ENCODE data around the gene MYO7B. TPM values are rescaled to one million over a fixed set of nuclear protein-coding genes. Genes with fewer than 3 reads are reported as not detected.

The MYO7B gene
- polyA plus RNA-seq, 4 donors: 85.6 to 617 (median 462) TPM

DNA sequence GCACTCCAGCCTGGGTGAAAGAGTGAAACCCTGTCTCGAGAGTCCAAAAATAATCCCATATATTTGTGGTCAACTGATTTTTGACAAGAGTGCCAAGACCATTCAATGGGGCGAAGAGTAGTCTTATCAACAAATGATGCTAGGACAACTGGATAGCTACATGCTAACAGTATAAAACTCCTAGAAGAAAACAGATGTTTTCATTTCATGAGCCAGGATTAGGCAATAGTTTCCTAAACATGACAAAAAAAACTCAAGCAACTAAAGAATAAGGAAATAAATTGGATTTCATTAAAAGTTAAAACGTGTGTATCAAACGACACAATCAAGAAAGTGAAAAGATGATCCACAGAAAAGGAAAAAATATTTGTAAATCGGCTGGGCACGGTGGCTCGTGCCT is 133.6 kb downstream of the MYO7B start:
- H3K27me3 ChIP-seq (ENCODE audit: control insufficient read depth in 3 of 3, insufficient read depth in 3 of 3, low read length in 3 of 3): peaks cover 0 to 53% (median 9%) of the 10 kb centered on the region in 3 donors
- FAIRE-seq (no peak), DNase-seq (no peak)
- H3K4me3 ChIP-seq (ENCODE audit: low read depth in 1 of 3, low read length in 3 of 3): no peak overlapping the region
- no peak overlapping the region for H3K27ac ChIP-seq (ENCODE audit: low read depth in 1 of 3, low read length in 2 of 3)
- 79 to 89% (median 87%) methylated on average over 7 of the region's 7 CpGs for WGBS, 3 donors
- H3K9me3 ChIP-seq (ENCODE audit: control insufficient read depth in 2 of 2, insufficient read depth in 1 of 2, low read depth in 1 of 2, low read length in 1 of 2): peaks cover 0 to 2% of the 10 kb centered on the region in 2 donors
- H3K4me1 ChIP-seq (ENCODE audit: control insufficient read depth in 3 of 3, insufficient read depth in 2 of 3, low read depth in 1 of 3, low read length in 2 of 3): no peaks in the 10 kb centered on the region
- no peaks in the 10 kb centered on the region for H3K36me3 ChIP-seq (ENCODE audit: control insufficient read depth in 3 of 3, insufficient read depth in 2 of 3, low read depth in 1 of 3, low read length in 3 of 3)

DNA sequence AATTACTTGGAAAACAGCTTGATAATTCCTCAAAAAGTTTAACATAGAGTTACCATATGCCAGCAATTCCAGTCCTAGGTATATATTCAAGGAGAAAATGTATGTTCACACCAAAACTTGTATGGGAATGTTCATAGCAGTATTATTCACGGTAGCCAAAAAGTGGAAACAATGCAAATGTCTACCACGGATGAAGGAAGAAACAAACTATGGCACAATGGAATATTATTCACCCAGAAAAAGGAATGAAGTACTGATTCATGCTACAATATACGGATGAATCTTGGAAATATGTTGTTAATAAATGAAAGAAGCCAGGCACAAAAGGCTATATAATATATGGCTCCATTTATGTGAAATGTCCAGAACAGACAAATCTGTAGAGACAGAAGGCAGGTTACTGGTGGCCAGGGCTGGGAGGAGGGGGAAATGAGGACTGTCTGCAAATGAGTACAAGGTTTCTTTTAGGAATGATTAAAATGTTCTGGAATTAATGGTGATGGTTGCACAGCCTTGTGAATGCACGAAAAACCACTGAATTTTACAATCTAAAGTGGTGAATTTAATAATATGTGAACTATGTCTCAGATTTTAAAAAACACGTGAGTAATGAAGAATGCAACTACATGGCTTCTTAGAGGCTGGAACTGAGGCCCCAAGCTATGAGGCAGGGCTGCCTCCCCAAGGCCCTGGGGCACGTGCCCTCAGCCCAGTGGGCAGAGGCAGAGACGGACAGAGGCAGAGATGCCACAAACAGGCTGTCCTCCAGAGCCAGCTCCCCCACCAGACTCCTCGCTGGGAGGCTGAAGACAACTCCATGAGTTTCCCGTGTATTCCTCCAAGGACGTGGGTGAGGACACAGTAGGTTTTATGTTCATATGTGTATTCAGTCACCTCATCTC is 134.8 kb downstream of the MYO7B start:
- Histone ChIP-seq H3K4me1 (ENCODE audit: control insufficient read depth in 3 of 3, insufficient read depth in 2 of 3, low read depth in 1 of 3, low read length in 2 of 3) (peaks cover 0 to 5% (median 0%) of the 10 kb centered on the region in 3 donors), H3K27me3 (ENCODE audit: control insufficient read depth in 3 of 3, insufficient read depth in 3 of 3, low read length in 3 of 3) (peaks cover 0 to 51% (median 3%) of the 10 kb centered on the region in 3 donors), H3K36me3 (ENCODE audit: control insufficient read depth in 3 of 3, insufficient read depth in 2 of 3, low read depth in 1 of 3, low read length in 3 of 3) (no peaks in the 10 kb centered on the region), H3K4me3 (ENCODE audit: low read depth in 1 of 3, low read length in 3 of 3) (no peak overlapping the region), H3K9me3 (ENCODE audit: control insufficient read depth in 2 of 2, insufficient read depth in 1 of 2, low read depth in 1 of 2, low read length in 1 of 2) (peaks cover 0 to 2% of the 10 kb centered on the region in 2 donors), H3K27ac (ENCODE audit: low read depth in 1 of 3, low read length in 2 of 3) (no peak overlapping the region)
- FAIRE-seq (no peak), DNase-seq (no peak)
- WGBS, 3 donors: 68 to 80% (median 72%) methylated on average over 10 of the region's 10 CpGs

DNA sequence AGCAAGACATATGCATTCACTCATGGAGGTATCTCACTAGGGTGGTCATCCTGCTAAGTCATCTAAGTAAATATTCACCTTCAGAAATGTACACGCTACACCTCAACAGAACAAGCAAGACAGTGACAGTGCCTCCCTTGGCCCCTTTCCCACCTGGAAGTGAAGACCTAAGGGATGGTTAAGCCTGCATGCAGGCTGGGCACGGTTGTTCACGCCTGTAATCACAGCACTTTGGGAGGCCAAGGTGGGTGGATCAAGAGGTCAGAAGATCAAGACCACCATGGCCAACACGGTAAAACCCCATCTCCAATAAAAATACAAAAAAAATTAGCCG is 135.4 kb downstream of the MYO7B start:
- Histone ChIP-seq H3K27ac (ENCODE audit: low read depth in 1 of 3, low read length in 2 of 3) (no peak overlapping the region), H3K36me3 (ENCODE audit: control insufficient read depth in 3 of 3, insufficient read depth in 2 of 3, low read depth in 1 of 3, low read length in 3 of 3) (no peaks in the 10 kb centered on the region), H3K27me3 (ENCODE audit: control insufficient read depth in 3 of 3, insufficient read depth in 3 of 3, low read length in 3 of 3) (peaks cover 0 to 52% (median 3%) of the 10 kb centered on the region in 3 donors), H3K4me3 (ENCODE audit: low read depth in 1 of 3, low read length in 3 of 3) (no peak overlapping the region), H3K9me3 (ENCODE audit: control insufficient read depth in 2 of 2, insufficient read depth in 1 of 2, low read depth in 1 of 2, low read length in 1 of 2) (peaks cover 0 to 2% of the 10 kb centered on the region in 2 donors), H3K4me1 (ENCODE audit: control insufficient read depth in 3 of 3, insufficient read depth in 2 of 3, low read depth in 1 of 3, low read length in 2 of 3) (peaks cover 0 to 5% (median 0%) of the 10 kb centered on the region in 3 donors)
- DNase-seq (no peak), FAIRE-seq (no peak)
- 68 to 76% (median 69%) methylated on average over 5 of the region's 5 CpGs for WGBS, 3 donors

DNA sequence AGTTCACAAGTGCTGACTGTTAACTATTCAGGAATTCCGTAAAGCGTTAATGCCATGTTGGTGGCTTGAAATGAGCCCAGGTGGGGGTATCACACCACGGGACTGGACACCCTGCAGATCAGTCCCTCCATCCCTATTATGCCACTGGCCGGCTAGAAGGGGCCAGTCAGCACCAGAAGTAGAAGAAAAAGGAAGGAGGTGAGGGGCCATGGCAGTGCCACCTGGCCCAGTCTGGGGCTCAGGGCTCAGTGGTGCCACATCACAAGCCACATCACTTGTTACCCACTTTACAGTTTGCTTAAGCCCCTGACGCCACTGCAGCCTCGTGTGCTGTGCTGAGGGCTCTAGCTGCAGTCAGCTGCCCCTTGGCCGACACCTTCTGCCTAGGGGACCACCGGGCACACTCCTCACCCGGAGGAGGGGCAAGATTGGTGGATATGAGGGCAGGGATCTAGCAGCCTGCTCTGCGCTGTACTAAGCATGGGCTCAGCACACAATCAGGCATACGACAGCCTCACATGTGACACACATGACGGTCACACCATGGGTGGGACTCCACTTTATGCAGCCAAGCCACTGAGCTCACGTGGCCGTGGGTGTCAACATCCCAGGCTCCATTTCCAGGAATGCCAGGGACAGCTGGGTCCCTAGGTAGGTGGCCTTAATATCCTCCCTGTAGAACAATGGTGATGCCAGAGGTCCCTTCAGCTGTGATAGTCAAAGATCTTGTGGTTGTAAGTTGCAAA is 136.2 kb downstream of the MYO7B start:
- peaks cover 0 to 54% (median 3%) of the 10 kb centered on the region in 3 donors for H3K27me3 ChIP-seq (ENCODE audit: control insufficient read depth in 3 of 3, insufficient read depth in 3 of 3, low read length in 3 of 3)
- no peak overlapping the region for H3K4me3 ChIP-seq (ENCODE audit: low read depth in 1 of 3, low read length in 3 of 3)
- H3K9me3 ChIP-seq (ENCODE audit: control insufficient read depth in 2 of 2, insufficient read depth in 1 of 2, low read depth in 1 of 2, low read length in 1 of 2): peaks cover 0 to 2% of the 10 kb centered on the region in 2 donors
- DNase-seq (no peak), FAIRE-seq (no peak)
- no peak overlapping the region for H3K27ac ChIP-seq (ENCODE audit: low read depth in 1 of 3, low read length in 2 of 3)
- H3K4me1 ChIP-seq (ENCODE audit: control insufficient read depth in 3 of 3, insufficient read depth in 2 of 3, low read depth in 1 of 3, low read length in 2 of 3): peaks cover 0 to 5% (median 0%) of the 10 kb centered on the region in 3 donors
- no peaks in the 10 kb centered on the region for H3K36me3 ChIP-seq (ENCODE audit: control insufficient read depth in 3 of 3, insufficient read depth in 2 of 3, low read depth in 1 of 3, low read length in 3 of 3)
- 65 to 75% (median 69%) methylated on average over 14 of the region's 14 CpGs for WGBS, 3 donors

DNA sequence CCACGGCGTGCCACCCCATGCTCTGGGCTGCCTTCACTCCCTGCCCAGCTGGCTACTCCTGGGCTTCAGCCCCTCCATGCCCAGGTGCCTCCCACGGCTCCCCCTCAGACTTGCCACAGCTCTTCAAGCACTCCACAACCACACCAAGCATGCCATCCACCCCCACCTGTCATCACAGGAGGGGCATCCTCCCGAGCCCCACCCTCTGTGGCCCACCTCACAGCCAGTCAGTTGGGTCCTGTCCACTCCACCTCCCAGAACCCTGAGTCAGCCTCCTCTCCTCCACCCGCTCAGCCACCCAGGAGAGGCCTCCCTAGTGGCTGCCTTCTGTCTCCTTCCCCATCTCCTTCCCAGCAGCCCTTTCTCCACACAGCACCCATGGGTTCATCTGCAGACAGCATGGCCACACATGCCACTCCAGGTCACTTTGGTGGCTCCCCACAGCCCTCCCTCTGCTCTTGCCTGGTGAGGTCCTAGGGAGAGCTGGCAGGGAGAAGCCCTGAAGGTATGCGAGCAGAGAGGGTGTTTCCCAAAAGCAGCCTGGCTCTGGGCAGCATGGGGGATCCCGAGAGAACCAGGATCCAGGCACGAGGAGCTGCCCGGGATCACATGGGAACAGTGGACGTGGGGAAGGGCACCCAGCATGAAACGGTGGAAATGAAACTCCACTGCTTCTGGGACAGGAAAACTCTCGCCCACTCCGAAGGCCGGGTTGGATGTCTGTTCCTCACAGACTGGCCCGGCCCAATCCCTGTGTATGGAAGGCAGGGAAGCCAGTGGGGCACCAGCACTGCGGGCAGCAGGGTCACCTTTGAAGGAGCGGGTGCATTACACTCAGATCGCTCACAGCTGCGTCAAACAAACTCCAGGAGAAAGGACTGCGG is 137.1 kb downstream of the MYO7B start:
- Histone ChIP-seq H3K27ac (ENCODE audit: low read depth in 1 of 3, low read length in 2 of 3) (peak overlapping the region in 1 of 3 donors; percentile 80), H3K27me3 (ENCODE audit: control insufficient read depth in 3 of 3, insufficient read depth in 3 of 3, low read length in 3 of 3) (peaks cover 0 to 58% (median 3%) of the 10 kb centered on the region in 3 donors), H3K4me3 (ENCODE audit: low read depth in 1 of 3, low read length in 3 of 3) (peak overlapping the region in 1 of 3 donors; percentile 7), H3K36me3 (ENCODE audit: control insufficient read depth in 3 of 3, insufficient read depth in 2 of 3, low read depth in 1 of 3, low read length in 3 of 3) (no peaks in the 10 kb centered on the region), H3K4me1 (ENCODE audit: control insufficient read depth in 3 of 3, insufficient read depth in 2 of 3, low read depth in 1 of 3, low read length in 2 of 3) (peaks cover 0 to 5% (median 0%) of the 10 kb centered on the region in 3 donors), H3K9me3 (ENCODE audit: control insufficient read depth in 2 of 2, insufficient read depth in 1 of 2, low read depth in 1 of 2, low read length in 1 of 2) (peaks cover 0 to 2% of the 10 kb centered on the region in 2 donors)
- no peak for FAIRE-seq
- WGBS, 3 donors: 69 to 73% (median 71%) methylated on average over 20 of the region's 20 CpGs
- DNase-seq: no peak

DNA sequence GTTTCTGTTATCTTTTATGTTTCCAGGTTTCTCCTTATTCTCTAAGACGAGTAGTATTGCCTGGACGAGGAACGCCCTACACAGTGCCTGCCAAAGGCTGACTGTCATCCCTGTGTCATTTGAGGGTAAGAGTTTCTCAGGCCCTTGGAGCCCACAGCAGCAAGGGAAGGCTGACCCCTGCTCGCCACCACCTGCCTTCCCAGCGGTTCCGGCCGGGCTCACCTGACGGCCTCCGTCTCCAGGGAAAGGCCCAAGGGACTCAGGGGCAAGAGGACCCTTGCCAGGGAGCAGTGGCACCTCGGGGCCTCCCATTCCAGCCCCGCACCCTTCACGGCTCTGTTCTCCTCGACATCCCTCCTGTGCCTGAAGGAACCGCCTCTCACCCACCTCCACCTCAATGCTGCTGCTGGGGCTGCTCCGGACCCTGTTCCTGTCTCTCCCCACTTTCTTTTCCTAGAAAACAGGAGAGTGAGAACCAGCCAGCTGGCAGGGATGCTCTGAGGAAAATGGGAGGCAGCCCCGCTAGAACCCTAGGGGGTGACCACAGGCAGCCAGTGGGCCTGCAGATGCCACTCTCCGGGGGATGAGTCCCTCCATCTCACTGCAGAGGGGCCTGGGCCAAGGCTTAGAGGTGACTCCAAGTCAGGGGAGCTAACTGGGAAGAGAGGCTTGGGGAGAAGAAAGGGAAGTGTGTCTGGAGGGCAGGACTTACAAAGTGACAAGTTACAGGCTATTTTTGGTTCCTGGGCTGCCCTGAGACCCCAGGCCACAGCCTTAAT is 138.0 kb downstream of the MYO7B start:
- H3K4me3 ChIP-seq (ENCODE audit: low read depth in 1 of 3, low read length in 3 of 3): peak overlapping the region in 1 of 3 donors; percentile 38
- WGBS, 3 donors: 67 to 80% (median 76%) methylated on average over 16 to 17 of the region's 17 CpGs
- FAIRE-seq (no peak), DNase-seq (no peak)
- H3K27ac ChIP-seq (ENCODE audit: low read depth in 1 of 3, low read length in 2 of 3): peak overlapping the region in 1 of 3 donors; percentile 80
- no peaks in the 10 kb centered on the region for H3K36me3 ChIP-seq (ENCODE audit: control insufficient read depth in 3 of 3, insufficient read depth in 2 of 3, low read depth in 1 of 3, low read length in 3 of 3)
- peaks cover 0 to 66% (median 3%) of the 10 kb centered on the region in 3 donors for H3K27me3 ChIP-seq (ENCODE audit: control insufficient read depth in 3 of 3, insufficient read depth in 3 of 3, low read length in 3 of 3)
- no peaks in the 10 kb centered on the region for H3K9me3 ChIP-seq (ENCODE audit: control insufficient read depth in 2 of 2, insufficient read depth in 1 of 2, low read depth in 1 of 2, low read length in 1 of 2)
- peaks cover 0 to 5% (median 0%) of the 10 kb centered on the region in 3 donors for H3K4me1 ChIP-seq (ENCODE audit: control insufficient read depth in 3 of 3, insufficient read depth in 2 of 3, low read depth in 1 of 3, low read length in 2 of 3)

DNA sequence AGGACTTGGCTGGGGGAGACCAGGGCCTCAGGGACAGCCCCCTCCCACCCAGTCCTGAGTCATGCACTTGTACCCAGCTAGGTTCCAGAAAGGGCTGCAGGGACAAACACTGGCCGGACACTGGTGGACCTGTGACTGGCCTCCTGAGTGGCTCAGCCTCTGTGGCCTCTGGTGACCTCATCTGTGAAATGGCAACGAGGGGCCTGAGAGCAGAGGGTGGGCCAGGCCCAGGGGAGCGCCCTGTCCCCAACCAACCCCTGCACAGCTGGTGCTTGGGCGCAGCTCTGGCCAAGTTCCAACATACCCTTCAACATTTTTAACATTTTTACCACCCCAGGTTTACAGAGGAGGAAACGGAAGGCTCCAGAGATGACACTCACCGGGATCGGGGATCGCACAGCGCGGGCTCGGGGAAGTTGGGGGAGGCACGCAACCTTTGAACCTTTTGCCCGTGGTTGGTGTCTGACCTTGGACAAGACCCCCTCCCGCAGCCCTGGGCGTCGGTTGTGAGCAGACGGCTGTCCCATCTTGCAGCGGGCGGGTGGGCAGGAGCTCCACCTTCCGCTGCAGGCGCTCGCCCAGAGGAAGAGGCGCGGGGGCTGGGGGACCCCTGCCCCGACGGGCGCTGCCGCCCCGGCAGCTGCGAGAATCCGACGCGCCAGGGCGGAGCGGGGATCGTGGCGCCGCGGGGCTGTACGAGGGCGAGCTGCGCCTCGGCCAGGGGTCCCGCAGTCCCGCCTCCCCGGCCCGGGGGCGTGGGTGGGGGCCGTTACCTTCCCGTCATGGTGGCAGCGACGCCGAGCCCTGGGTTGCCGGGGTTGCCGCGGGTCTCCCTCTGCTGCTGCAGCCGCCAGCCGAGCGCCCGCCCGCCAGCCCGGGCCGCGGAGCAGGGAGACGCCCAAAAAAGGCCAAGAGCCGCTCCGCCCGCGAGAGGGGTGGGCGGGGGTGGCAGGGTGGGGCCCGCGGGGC is 139.0 kb downstream of the MYO7B start:
- Histone ChIP-seq H3K36me3 (ENCODE audit: control insufficient read depth in 3 of 3, insufficient read depth in 2 of 3, low read depth in 1 of 3, low read length in 3 of 3) (no peaks in the 10 kb centered on the region), H3K27ac (ENCODE audit: low read depth in 1 of 3, low read length in 2 of 3) (peak overlapping the region in 1 of 3 donors; percentile 80), H3K27me3 (ENCODE audit: control insufficient read depth in 3 of 3, insufficient read depth in 3 of 3, low read length in 3 of 3) (peaks cover 0 to 72% (median 0%) of the 10 kb centered on the region in 3 donors), H3K9me3 (ENCODE audit: control insufficient read depth in 2 of 2, insufficient read depth in 1 of 2, low read depth in 1 of 2, low read length in 1 of 2) (no peaks in the 10 kb centered on the region), H3K4me3 (ENCODE audit: low read depth in 1 of 3, low read length in 3 of 3) (peak overlapping the region in 2 of 3 donors; percentile 38 to 49), H3K4me1 (ENCODE audit: control insufficient read depth in 3 of 3, insufficient read depth in 2 of 3, low read depth in 1 of 3, low read length in 2 of 3) (peaks cover 0 to 5% (median 0%) of the 10 kb centered on the region in 3 donors)
- FAIRE-seq (no peak), DNase-seq (peak in 1 of 2 donors; percentile 31)
- WGBS, 3 donors: 4 to 9% (median 4%) methylated on average over 37 to 72 of the region's 72 CpGs

Measured in small intestine (tissue), 7 donors.